H1 (cell line): ENCODE measurements around the gene FLNA. TPM values are rescaled to one million over a fixed set of nuclear protein-coding genes. Genes with fewer than 3 reads are reported as not detected.

Experiments
- ATF3 ChIP-seq: IDR thresholded peaks from 2 replicates; pipeline ENCODE4 v1.6.1; 2011; ENCODE audit warnings: low read depth, mild to moderate bottlenecking, low read length; ENCODE audit not compliant: insufficient read depth
- BCL11A ChIP-seq, 2 experiments: IDR thresholded peaks; one replicate each; pipeline ENCODE4 v1.6.1; 2011; ENCODE audit warnings: low read depth in 2 of 2, low read length in 2 of 2, mild to moderate bottlenecking in 2 of 2
- CHD1 ChIP-seq: IDR thresholded peaks from 2 replicates; pipeline ENCODE4 v1.6.1; 2012; ENCODE audit warnings: low read depth, low read length, improper control_type of control experiment
- CHD2 ChIP-seq: IDR thresholded peaks from 2 replicates; pipeline ENCODE4 v1.6.1; 2012; ENCODE audit warnings: low read length, improper control_type of control experiment
- CTBP2 ChIP-seq: IDR thresholded peaks from 2 replicates; pipeline ENCODE4 v1.7.0; 2011; ENCODE audit warnings: borderline replicate concordance, mild to moderate bottlenecking, moderate library complexity, mixed read lengths, low read length; ENCODE audit not compliant: insufficient read depth, insufficient read length
- CTCF ChIP-seq, 3 experiments: IDR thresholded peaks; 1 replicate in 2 of 3; 2 replicates in 1 of 3; pipeline versions ENCODE4 v1.5.1 to v1.6.1; 2011; ENCODE audit warnings: low read length in 3 of 3, mild to moderate bottlenecking in 3 of 3, inconsistent platforms in 2 of 3, low read depth in 1 of 3, moderate library complexity in 1 of 3; ENCODE audit not compliant: insufficient read depth in 1 of 3; ENCODE audit errors: control extremely low read depth in 1 of 3
- EP300 ChIP-seq, 2 experiments: IDR thresholded peaks; 1 replicate in 1 of 2; 2 replicates in 1 of 2; pipeline ENCODE4 v1.6.1; 2011 to 2012; ENCODE audit warnings: low read depth in 2 of 2, low read length in 2 of 2, mild to moderate bottlenecking in 2 of 2, borderline replicate concordance in 1 of 2, inconsistent platforms in 1 of 2, moderate library complexity in 1 of 2
- EZH2 ChIP-seq: fragments of 200-600 bp; sonication (generic); IDR thresholded peaks from 2 replicates; pipeline ENCODE4 v1.7.1; 2012; ENCODE audit warnings: low read depth, mild to moderate bottlenecking, moderate library complexity, low read length, inconsistent platforms; ENCODE audit not compliant: severe bottlenecking
- POU5F1 ChIP-seq: IDR thresholded peaks from 2 replicates; pipeline ENCODE4 v1.6.1; 2011; ENCODE audit warnings: low read depth, mild to moderate bottlenecking, low read length, moderate library complexity
- RAD21 ChIP-seq, 2 experiments: IDR thresholded peaks in 1 of 2; conservative IDR thresholded peaks in 1 of 2; 2 replicates each; pipeline ENCODE4 v1.6.1; 2011; ENCODE audit warnings: low read depth in 2 of 2, low read length in 2 of 2, improper control_type of control experiment in 1 of 2, inconsistent platforms in 1 of 2, mild to moderate bottlenecking in 1 of 2, moderate library complexity in 1 of 2
- RBBP5 ChIP-seq: IDR thresholded peaks from 2 replicates; pipeline ENCODE4 v1.7.1; 2012; ENCODE audit warnings: low read depth, mild to moderate bottlenecking, inconsistent platforms, low read length, moderate library complexity, borderline replicate concordance
- SAP30 ChIP-seq: fragments of 300-600 bp; sonication (generic); IDR thresholded peaks from 2 replicates; pipeline ENCODE4 v1.7.1; 2012; ENCODE audit warnings: low read length, moderate library complexity, mild to moderate bottlenecking, inconsistent platforms; ENCODE audit not compliant: insufficient read depth, insufficient replicate concordance
- SIN3A ChIP-seq, 2 experiments: IDR thresholded peaks in 1 of 2; conservative IDR thresholded peaks in 1 of 2; 2 replicates each; pipeline ENCODE4 v1.6.1; 2011 to 2012; ENCODE audit warnings: low read length in 2 of 2, improper control_type of control experiment in 1 of 2, low read depth in 1 of 2, mild to moderate bottlenecking in 1 of 2
- SIRT6 ChIP-seq: IDR thresholded peaks from one replicate; pipeline ENCODE4 v1.7.1; 2012; ENCODE audit warnings: low read length, inconsistent platforms
- SP4 ChIP-seq: IDR thresholded peaks from 2 replicates; pipeline ENCODE4 v1.6.1; 2012; ENCODE audit warnings: low read length, inconsistent platforms
- SRF ChIP-seq: IDR thresholded peaks from 2 replicates; pipeline ENCODE4 v1.6.1; 2011; ENCODE audit warnings: mild to moderate bottlenecking, low read depth, low read length, moderate library complexity
- TCF12 ChIP-seq: IDR thresholded peaks from 2 replicates; pipeline ENCODE4 v1.6.1; 2011; ENCODE audit warnings: low read depth, mild to moderate bottlenecking, low read length
- polyA plus RNA-seq, 7 experiments: library from polyadenylated mRNA; depleted of rRNA in 3 of 7; stranded (reverse) in 5 of 7; unstranded in 2 of 7; fragments of >200 nt in 5 of 7; fragments of 200-250 nt in 2 of 7; gene quantifications; 1 replicate in 5 of 7; 2 replicates in 1 of 7; 4 replicates in 1 of 7; pipeline versions ENCODE4 v1.2.1 to v1.2.3, GENCODE V29; 2011 to 2013; ENCODE audit warnings: missing spikeins in 2 of 7, mixed read lengths in 2 of 7
- total RNA-seq: library from RNA; stranded (reverse); fragmentation: NEBNext Ultra II Directional; extraction: Animal tissue kit (Norgen Biotek cat#: 25700); gene quantifications from 2 replicates; pipeline ENCODE4 v1.2.1, GENCODE V29; 2021

FLNA gene
- total and polyA plus RNA-seq, 2 of the 8 experiments (the other 6 are each of a cell fraction or from before 2014, with no cell fraction given): 315 to 925 TPM

- TF ChIP-seq ATF3 (no peak), BCL11A (IDR thresholded peaks at IDR 0.05; ENCODE audit: low read depth in 2 of 2, low read length in 2 of 2) (no peak), CTCF (IDR thresholded peaks at IDR 0.05; ENCODE audit: control extremely low read depth in 1 of 3, insufficient read depth in 1 of 3, low read depth in 1 of 3, low read length in 3 of 3) (peak in 2 of 3 experiments; percentile 67 to 77; a peak in 3 of 4 replicates), SP4 (no peak), TCF12 (no peak), RBBP5 (no peak), SAP30 (no peak), CHD1 (no peak), EP300 (IDR thresholded peaks at IDR 0.05; ENCODE audit: borderline replicate concordance in 1 of 2, low read depth in 2 of 2, low read length in 2 of 2) (no peak), SRF (peak; percentile 63; the same call in 1 of the 2 replicates), CHD2 (no peak), SIN3A (conservative IDR thresholded peaks at IDR 0.05 in 1 of 2, IDR thresholded peaks at IDR 0.05 in 1 of 2; ENCODE audit: low read depth in 1 of 2, low read length in 2 of 2) (no peak), SIRT6 (no peak), CTBP2 (no peak), POU5F1 (no peak), RAD21 (IDR thresholded peaks at IDR 0.05 in 1 of 2, conservative IDR thresholded peaks at IDR 0.05 in 1 of 2; ENCODE audit: low read depth in 2 of 2, low read length in 2 of 2) (peak; percentile 11 to 44), EZH2 (no peak)
Measured at GRCh38 chrX:154373340-154374306, 811 bp downstream of the FLNA start (continued).
